PC-9 (cell line): Measurements from ENCODE around the gene PCDHGA6. TPM values are rescaled to one million over a fixed set of nuclear protein-coding genes. Genes with fewer than 3 reads are reported as not detected.

Experiments used
- BruUV-seq: library from RNA; stranded (reverse); fragments of 400-500 nt; replicated peaks from 2 replicates; lab custom pipeline; 2021; lab: Mats Ljungman, UMichigan
- CTCF ChIA-PET: fragments of 300-600 bp; sonication (Branson Sonifier 250); formaldehyde crosslinking; loops from one replicate; lab custom pipeline; 2022; ENCODE audit warnings: antibody characterized with exemption; lab: Charles Lee
- POLR2A ChIA-PET: fragments of 300-600 bp; sonication (Branson Sonifier 250); formaldehyde crosslinking; loops from one replicate; lab custom pipeline; 2022; ENCODE audit warnings: antibody characterized with exemption; ENCODE audit not compliant: unreplicated experiment; lab: Charles Lee
- DNase-seq, 2 experiments: peaks; one replicate each; pipeline versions ENCODE4 v3.0.0 to v3.0.0-alpha.2; 2015 to 2022; ENCODE audit warnings: mixed read lengths in 1 of 2
- H2AFZ ChIP-seq: fragments of 200-600 bp; sonication (generic); 2 replicates; pipeline ENCODE4 v1.8.1; 2017; ENCODE audit warnings: antibody characterized with exemption
- H3F3A ChIP-seq: fragments of 200-600 bp; sonication (generic); 2 replicates; pipeline ENCODE4 v1.8.1; 2017; ENCODE audit warnings: antibody characterized with exemption, mild to moderate bottlenecking, low read depth; ENCODE audit not compliant: insufficient read depth
- H3K27ac ChIP-seq: fragments of 200-600 bp; sonication (generic); 2 replicates; pipeline ENCODE4 v1.6.1; 2016; ENCODE audit warnings: mixed run types
- H3K27me3 ChIP-seq: fragments of 200-600 bp; sonication (generic); 2 replicates; pipeline ENCODE4 v1.6.1; 2016; ENCODE audit warnings: low read depth, mixed run types; ENCODE audit not compliant: insufficient read depth
- H3K36me3 ChIP-seq: fragments of 200-600 bp; sonication (generic); 2 replicates; pipeline ENCODE4 v1.6.1; 2016; ENCODE audit warnings: low read depth, mixed run types
- H3K4me1 ChIP-seq: fragments of 200-600 bp; sonication (generic); replicated peaks from 2 replicates; pipeline ENCODE4 v1.6.1; 2016; ENCODE audit warnings: mixed run types; ENCODE audit not compliant: insufficient read depth
- H3K4me2 ChIP-seq: fragments of 200-600 bp; sonication (generic); 2 replicates; pipeline ENCODE4 v1.6.1; 2017; ENCODE audit warnings: mixed run types
- H3K4me3 ChIP-seq: fragments of 200-600 bp; sonication (generic); 2 replicates; pipeline ENCODE4 v1.6.1; 2016; ENCODE audit warnings: mixed run types
- H3K79me2 ChIP-seq: fragments of 200-600 bp; sonication (generic); 2 replicates; pipeline ENCODE4 v1.6.1; 2017; ENCODE audit warnings: low read depth, mixed run types
- H3K9me2 ChIP-seq: fragments of 200-600 bp; sonication (generic); 2 replicates; pipeline ENCODE4 v1.8.1; 2017; ENCODE audit warnings: mild to moderate bottlenecking; ENCODE audit not compliant: insufficient read depth
- H3K9me3 ChIP-seq: fragments of 200-600 bp; sonication (generic); 2 replicates; pipeline ENCODE4 v1.8.1; 2016; ENCODE audit warnings: low read depth; ENCODE audit not compliant: insufficient read depth
- H4K20me1 ChIP-seq: fragments of 200-600 bp; sonication (generic); 2 replicates; pipeline ENCODE4 v1.8.1; 2017; ENCODE audit not compliant: insufficient read depth
- CTCF ChIP-seq: fragments of 200-600 bp; sonication (generic); conservative IDR thresholded peaks from 2 replicates; pipeline ENCODE4 v1.6.1; 2017; ENCODE audit warnings: mixed run types, antibody characterized with exemption, mild to moderate bottlenecking, moderate library complexity
- EZH2 ChIP-seq: fragments of 200-600 bp; sonication (generic); IDR thresholded peaks from 2 replicates; pipeline ENCODE4 v1.8.0; 2017; ENCODE audit warnings: antibody characterized with exemption, low read depth
- intact Hi-C: fragments of 100-400 bp; cut with micrococcal nuclease; formaldehyde crosslinking; loops from one replicate; pipeline ENCODE4 v1.10.0; 2022; ENCODE audit not compliant: unreplicated experiment
- total RNA-seq: library from RNA; stranded (reverse); gene quantifications from 2 replicates; pipeline ENCODE4 v1.2.3, GENCODE V29; 2021

Gene PCDHGA6
- total RNA-seq, 1 experiment from 2014 or later, result 0.17 TPM

- no peaks in the 10 kb centered on the region for H3K9me3 ChIP-seq
- H3K79me2 ChIP-seq, result no peaks in the 10 kb centered on the region
- H3K4me3 ChIP-seq, result no peak within 1 kb of the TSS
- no peaks in the 10 kb centered on the region for H3F3A ChIP-seq
- H2AFZ ChIP-seq, result no peak within 1 kb of the TSS
- CTCF ChIA-PET, result no interaction called here
- no peak for DNase-seq
- POLR2A ChIA-PET, result no interaction called here
- H4K20me1 ChIP-seq, result no peaks in the 10 kb centered on the region
- BruUV-seq, result no TSS peak
- no peaks in the 10 kb centered on the region for H3K4me1 ChIP-seq
- no peak for TF ChIP-seq EZH2
- peaks cover 49% of the 10 kb centered on the region for H3K27me3 ChIP-seq
- intact Hi-C loops, result no loop called here
- H3K36me3 ChIP-seq, result no peaks in the 10 kb centered on the region
- no peak within 1 kb of the TSS for H3K27ac ChIP-seq
- H3K9me2 ChIP-seq, result no peaks in the 10 kb centered on the region
- no peak within 1 kb of the TSS for H3K4me2 ChIP-seq
These were observed 9.0 kb downstream of the PCDHGA6 start, which contains the start of gene PCDHGA7 for GRCh38 chr5:141382469-141383294. Gene PCDHGA7 (plus strand): TSS chr5:141382742. CDS start chr5:141382900, 158 bp downstream.

GRCh38 chr5:141383345-141383744 is 9.7 kb downstream of the PCDHGA6 start:
- Histone ChIP-seq H3K9me2 (no peaks in the 10 kb centered on the region), H3K4me1 (no peaks in the 10 kb centered on the region), H3K27ac (no peak overlapping the region), H3F3A (no peaks in the 10 kb centered on the region), H3K79me2 (no peaks in the 10 kb centered on the region), H3K4me2 (no peak overlapping the region), H3K4me3 (no peak overlapping the region), H3K36me3 (no peaks in the 10 kb centered on the region), H3K27me3 (peaks cover 51% of the 10 kb centered on the region), H4K20me1 (no peaks in the 10 kb centered on the region), H3K9me3 (no peaks in the 10 kb centered on the region), H2AFZ (no peak overlapping the region)
- ChIA-PET CTCF (no interaction called here), POLR2A (interaction anchor here (0.6 kb wide), 1 partner anchor 135 kb away, joined by 3 read pairs; no protein-coding TSS in a partner anchor)
- intact Hi-C loops, result no loop called here
- no peak for DNase-seq
- TF ChIP-seq EZH2 (no peak), CTCF (no peak)
- BruUV-seq, result no TSS peak

- no peak for DNase-seq
- no peak overlapping the region for H3K27ac ChIP-seq
- no peak overlapping the region; the same call in 1 of the 2 replicates for H2AFZ ChIP-seq
- no peaks in the 10 kb centered on the region for H3K4me1 ChIP-seq
- no peak overlapping the region for H3K4me3 ChIP-seq
- no peaks in the 10 kb centered on the region for H3K9me2 ChIP-seq
- no peaks in the 10 kb centered on the region for H4K20me1 ChIP-seq
- intact Hi-C loops, result no loop called here
- POLR2A ChIA-PET, result no interaction called here
- H3K9me3 ChIP-seq, result no peaks in the 10 kb centered on the region
- no peak for TF ChIP-seq EZH2
- H3F3A ChIP-seq, result no peaks in the 10 kb centered on the region
- H3K36me3 ChIP-seq, result no peaks in the 10 kb centered on the region
- no peaks in the 10 kb centered on the region for H3K79me2 ChIP-seq
- BruUV-seq, result no TSS peak
- peaks cover 54% of the 10 kb centered on the region for H3K27me3 ChIP-seq
- H3K4me2 ChIP-seq, result no peak overlapping the region
- CTCF ChIA-PET, result no interaction called here
These were observed 11.0 kb downstream of the PCDHGA6 start for GRCh38 chr5:141384471-141385267.
